OCI-LY7 (cell line): ENCODE results near the gene DMXL1.

Experiments used
- CTCF ChIP-seq: fragments of 200-600 bp; sonication (generic); conservative IDR thresholded peaks from 2 replicates; pipeline ENCODE4 v1.5.1; 2014; ENCODE audit warnings: mild to moderate bottlenecking, antibody characterized with exemption, low read length, moderate library complexity, mixed read lengths
- EZH2phosphoT487 ChIP-seq: fragments of 200-600 bp; sonication (generic); IDR thresholded peaks from 2 replicates; pipeline ENCODE4 v1.6.1; 2018; ENCODE audit warnings: low read depth, borderline replicate concordance, mild to moderate bottlenecking, mixed run types, antibody characterized with exemption, low read length, moderate library complexity, mixed read lengths

GRCh38 chr5:119275146-119275545 is 204.3 kb downstream of the DMXL1 start:
- TF ChIP-seq CTCF = no peak
- TF ChIP-seq EZH2phosphoT487 = no peak
